Ascending aorta (tissue), 2 donors: ENCODE measurements around the gene EHD4. TPM values are rescaled to one million over a fixed set of nuclear protein-coding genes. Genes with fewer than 3 reads are reported as not detected.
A peak's percentile ranks its signal among the peaks of the same experiment; 100 is the strongest.

Experiments used
- DNase-seq, 2 donors: peaks; one replicate each; pipeline ENCODE4 v3.0.0-alpha.2; 2019; ENCODE audit warnings: low spot score in 2 of 2
- H3K27ac ChIP-seq, 2 donors: fragments of 200-600 bp; sonication (generic); one replicate each; pipeline ENCODE4 v1.5.1; 2016 to 2017; ENCODE audit warnings: mild to moderate bottlenecking in 1 of 2
- H3K27me3 ChIP-seq: fragments of 200-600 bp; sonication (generic); one replicate; pipeline ENCODE4 v1.5.1; 2017
- H3K36me3 ChIP-seq, 2 donors: fragments of 200-600 bp; sonication (generic); one replicate each; pipeline ENCODE4 v1.5.1; 2016
- H3K4me1 ChIP-seq, 2 donors: fragments of 200-600 bp; sonication (generic); one replicate each; pipeline ENCODE4 v1.5.1; 2016 to 2017; ENCODE audit warnings: mild to moderate bottlenecking in 1 of 2
- H3K4me3 ChIP-seq, 2 donors: fragments of 200-600 bp; sonication (generic); one replicate each; pipeline ENCODE4 v1.5.1; 2016 to 2017; ENCODE audit warnings: mild to moderate bottlenecking in 1 of 2
- H3K9me3 ChIP-seq, 2 donors: fragments of 200-600 bp; sonication (generic); one replicate each; pipeline ENCODE4 v1.5.1; 2016
- CTCF ChIP-seq, 3 experiments: fragments of 200-600 bp in 2 of 3; fragments of 450-650 bp in 1 of 3; sonication (generic) in 2 of 3; IDR thresholded peaks; one replicate each; pipeline ENCODE4 v1.5.1; 2016 to 2019; ENCODE audit warnings: antibody characterized with exemption in 3 of 3, mild to moderate bottlenecking in 1 of 3, moderate library complexity in 1 of 3
- intact Hi-C: fragments of 100-400 bp; cut with DNase I; formaldehyde crosslinking; loops from one replicate; pipeline ENCODE4 v1.15.1; 2023
- total RNA-seq: library from RNA; depleted of rRNA; stranded (reverse); fragments of >200 nt; gene quantifications from one replicate; pipeline ENCODE4 v1.1.0, GENCODE V29; 2016

Gene EHD4
- total RNA-seq, 1 donor from 2014 or later = 70.4 TPM

GRCh38 chr15:41990243-41990605 lies 17.9 kb upstream of the EHD4 start:
- no peak overlapping the region for H3K4me3 ChIP-seq
- no peak overlapping the region for H3K27ac ChIP-seq
- intact Hi-C loops = no loop called here
- no peak for TF ChIP-seq CTCF (IDR thresholded peaks at IDR 0.05)
- DNase-seq = no peak
- H3K36me3 ChIP-seq = no peaks in the 10 kb centered on the region
- H3K9me3 ChIP-seq = no peaks in the 10 kb centered on the region
- no peaks in the 10 kb centered on the region for H3K27me3 ChIP-seq
- H3K4me1 ChIP-seq = no peaks in the 10 kb centered on the region

GRCh38 chr15:41989573-41990242 lies 17.4 kb upstream of the EHD4 start:
- Histone ChIP-seq H3K9me3 (no peaks in the 10 kb centered on the region), H3K4me3 (no peak overlapping the region), H3K27ac (no peak overlapping the region), H3K36me3 (no peaks in the 10 kb centered on the region), H3K4me1 (peaks cover 0 to 3% of the 10 kb centered on the region in 2 donors), H3K27me3 (no peaks in the 10 kb centered on the region)
- TF ChIP-seq CTCF (IDR thresholded peaks at IDR 0.05) = peak; percentile 92 to 99 (median 95)
- peak; percentile 45 to 88 for DNase-seq
- intact Hi-C loops = loop anchor here (1.0 to 2.0 kb wide), 3 partner anchors 70 to 147 kb away; no protein-coding TSS in a partner anchor

GRCh38 chr15:41988896-41989572 lies 16.7 kb upstream of the EHD4 start:
- Histone ChIP-seq H3K4me1 (peaks cover 0 to 4% of the 10 kb centered on the region in 2 donors), H3K27ac (no peak overlapping the region), H3K4me3 (no peak overlapping the region), H3K36me3 (no peaks in the 10 kb centered on the region), H3K9me3 (no peaks in the 10 kb centered on the region), H3K27me3 (no peaks in the 10 kb centered on the region)
- no peak for TF ChIP-seq CTCF (IDR thresholded peaks at IDR 0.05)
- no peak for DNase-seq
- intact Hi-C loops = loop anchor here (1.0 to 2.0 kb wide), 3 partner anchors 70 to 148 kb away; no protein-coding TSS in a partner anchor

- TF ChIP-seq CTCF (IDR thresholded peaks at IDR 0.05) = no peak
- peaks cover 0 to 4% of the 10 kb centered on the region in 2 donors for H3K4me1 ChIP-seq
- no peak overlapping the region for H3K27ac ChIP-seq
- H3K9me3 ChIP-seq = no peaks in the 10 kb centered on the region
- no peaks in the 10 kb centered on the region for H3K36me3 ChIP-seq
- no peak for DNase-seq
- H3K4me3 ChIP-seq = no peak overlapping the region
- no peaks in the 10 kb centered on the region for H3K27me3 ChIP-seq
- intact Hi-C loops = loop anchor here (2.0 kb wide), 2 partner anchors 97 to 149 kb away; no protein-coding TSS in a partner anchor
These were observed 15.5 kb upstream of the EHD4 start for GRCh38 chr15:41987925-41988275.

- intact Hi-C loops = no loop called here
- no peak for TF ChIP-seq CTCF (IDR thresholded peaks at IDR 0.05)
- DNase-seq = no peak
- Histone ChIP-seq H3K27me3 (no peaks in the 10 kb centered on the region), H3K4me3 (no peak overlapping the region), H3K4me1 (peaks cover 0 to 4% of the 10 kb centered on the region in 2 donors), H3K27ac (no peak overlapping the region), H3K9me3 (no peaks in the 10 kb centered on the region), H3K36me3 (no peaks in the 10 kb centered on the region)
These were observed 15.0 kb upstream of the EHD4 start for GRCh38 chr15:41987246-41987924.
